Measurements from ENCODE around the gene EFCAB14. TPM values are rescaled to one million over a fixed set of nuclear protein-coding genes. Genes with fewer than 3 reads are reported as not detected.
"Not testable (repeated sequence)": the region's sequence is repeated elsewhere in the genome, so short reads cannot be mapped to it uniquely, and the experiment has no call there.

EFCAB14 gene
- total and polyA plus RNA-seq, 10 of the 15 experiments (the other 5 are each of a cell fraction or from before 2014, with no cell fraction given) = 7.8 to 66.0 (median 41.6) TPM

GRCh38 chr1:46655848-46656247, 63.1 kb downstream of the EFCAB14 start:
- Histone ChIP-seq H3K4me1 (ENCODE audit: control insufficient read depth, insufficient read depth, low read length) (peaks cover 18% of the 10 kb centered on the region), H3K9ac (ENCODE audit: control insufficient read depth, insufficient read depth, low read length) (no peak overlapping the region), H4K20me1 (ENCODE audit: control insufficient read depth, insufficient read depth) (no peaks in the 10 kb centered on the region), H2AFZ (ENCODE audit: control insufficient read depth, low read depth, low read length) (no peak overlapping the region), H3K27me3 (replicated peaks in 1 of 2; ENCODE audit: control insufficient read depth in 2 of 2, insufficient read depth in 2 of 2, low read length in 1 of 2) (no peaks in the 10 kb centered on the region), H3K4me3 (no peak overlapping the region), H3K4me2 (ENCODE audit: control insufficient read depth, insufficient read depth) (no peak overlapping the region), H3K36me3 (ENCODE audit: control insufficient read depth in 2 of 2, insufficient read depth in 2 of 2, low read length in 1 of 2) (peaks cover 2 to 10% of the 10 kb centered on the region in 2 experiments), H3K79me2 (ENCODE audit: control insufficient read depth, insufficient read depth, low read length) (no peaks in the 10 kb centered on the region), H3K27ac (ENCODE audit: control insufficient read depth, insufficient read depth) (no peak overlapping the region), H3K9me3 (replicated peaks; ENCODE audit: control insufficient read depth, insufficient read depth, low read length) (peaks cover 2% of the 10 kb centered on the region; the same call in 2 of the 3 replicates)
- DNase-seq (ENCODE audit: low read depth, low spot score) (no peak), ATAC-seq (no peak), FAIRE-seq (no peak)
- no peak for TF ChIP-seq PKNOX1 (IDR thresholded peaks at IDR 0.05)
- no peak for TF ChIP-seq JUND (IDR thresholded peaks at IDR 0.05; ENCODE audit: low read depth, low read length)
- no peak for TF ChIP-seq TCF7 (IDR thresholded peaks at IDR 0.05; ENCODE audit: borderline replicate concordance)
- TF ChIP-seq BACH1 (IDR thresholded peaks at IDR 0.05; ENCODE audit: borderline replicate concordance) = no peak
- TF ChIP-seq MEF2A (IDR thresholded peaks at IDR 0.05; ENCODE audit: insufficient read depth, low read depth, low read length) = no peak
- no peak for TF ChIP-seq CEBPB (IDR thresholded peaks at IDR 0.05; ENCODE audit: borderline replicate concordance in 1 of 2, low read depth in 2 of 2, low read length in 2 of 2)
- TF ChIP-seq E2F4 (IDR thresholded peaks at IDR 0.05; ENCODE audit: low read depth, low read length) = no peak
- TF ChIP-seq RAD51 (IDR thresholded peaks at IDR 0.05) = no peak
- TF ChIP-seq ZNF384 (IDR thresholded peaks at IDR 0.05; ENCODE audit: borderline replicate concordance, low read depth, low read length) = no peak
- no peak for TF ChIP-seq KDM1A (IDR thresholded peaks at IDR 0.05; ENCODE audit: borderline replicate concordance)
- TF ChIP-seq SUPT20H (IDR thresholded peaks at IDR 0.05; ENCODE audit: borderline replicate concordance, control insufficient read depth, low read depth, low read length) = no peak
- no peak for TF ChIP-seq IRF4 (IDR thresholded peaks at IDR 0.05; ENCODE audit: low read depth, low read length)
- no peak for TF ChIP-seq STAT1 (conservative IDR thresholded peaks at IDR 0.05)
- TF ChIP-seq TARDBP (IDR thresholded peaks at IDR 0.05; ENCODE audit: borderline replicate concordance) = no peak
- TF ChIP-seq CBFB (IDR thresholded peaks at IDR 0.05; ENCODE audit: low read depth) = no peak
- POLR2A ChIA-PET = no interaction called here
- SMC1A ChIA-PET (ENCODE audit: uncharacterized antibody, unreplicated experiment) = interaction anchor here (0.7 to 1.3 kb wide), 2 partner anchors 8 to 91 kb away, joined by 3 to 4 read pairs; no protein-coding TSS in a partner anchor
- CTCF ChIA-PET = interaction anchor here (1.5 kb wide), 1 partner anchor 13 kb away, joined by 3 read pairs; no protein-coding TSS in a partner anchor
- intact Hi-C loops (cut with micrococcal nuclease; ENCODE audit: unreplicated experiment) (no loop called here), in situ Hi-C loops (cut with MboI) (no loop called here)
- RAD21 ChIA-PET (ENCODE audit: unreplicated experiment) = no interaction called here
- no TSS peak for BruUV-seq (replicated peaks)

- FAIRE-seq; H3K4me3 ChIP-seq; BruUV-seq (replicated peaks); intact Hi-C loops (cut with micrococcal nuclease; ENCODE audit: unreplicated experiment); H4K20me1 ChIP-seq (ENCODE audit: control insufficient read depth, insufficient read depth); DNase-seq (ENCODE audit: low read depth, low spot score); H3K9me3 ChIP-seq (replicated peaks; ENCODE audit: control insufficient read depth, insufficient read depth, low read length); RAD21 ChIA-PET (ENCODE audit: unreplicated experiment); in situ Hi-C loops (cut with MboI); H3K27ac ChIP-seq (ENCODE audit: control insufficient read depth, insufficient read depth); SMC1A ChIA-PET (ENCODE audit: uncharacterized antibody, unreplicated experiment); H3K27me3 ChIP-seq (replicated peaks in 1 of 2; ENCODE audit: control insufficient read depth in 2 of 2, insufficient read depth in 2 of 2, low read length in 1 of 2); H3K9ac ChIP-seq (ENCODE audit: control insufficient read depth, insufficient read depth, low read length); POLR2A ChIA-PET; H3K4me2 ChIP-seq (ENCODE audit: control insufficient read depth, insufficient read depth); H3K79me2 ChIP-seq (ENCODE audit: control insufficient read depth, insufficient read depth, low read length); ATAC-seq; CTCF ChIA-PET; H3K4me1 ChIP-seq (ENCODE audit: control insufficient read depth, insufficient read depth, low read length); H2AFZ ChIP-seq (ENCODE audit: control insufficient read depth, low read depth, low read length): not testable (repeated sequence)
- H3K36me3 ChIP-seq (ENCODE audit: control insufficient read depth in 2 of 2, insufficient read depth in 2 of 2, low read length in 1 of 2) = peaks cover 2 to 10% of the 10 kb centered on the region in 2 experiments
- WGBS (ENCODE audit: insufficient coverage, insufficient replicate concordance, low lambda C conversion rate, missing lambda C conversion rate) = 100% methylated on average over 2 of the region's 2 CpGs
Observed at GRCh38 chr1:46654698-46655097, 64.2 kb downstream of the EFCAB14 start.
